Smooth muscle cell (in vitro differentiated cells): ENCODE data around the gene L3MBTL4. TPM values are rescaled to one million over a fixed set of nuclear protein-coding genes. Genes with fewer than 3 reads are reported as not detected.

Experiments
- DNase-seq: peaks from one replicate; lab custom pipeline; 2025; ENCODE audit not compliant: unreplicated experiment; lab: John Stamatoyannopoulos, UW
- H2AFZ ChIP-seq: fragments of 200-600 bp; sonication (generic); 2 replicates; pipeline ENCODE4 v1.6.0; 2016; ENCODE audit warnings: antibody characterized with exemption, low read depth, mild to moderate bottlenecking
- H3F3A ChIP-seq: fragments of 200-600 bp; sonication (generic); 2 replicates; pipeline ENCODE4 v1.6.0; 2017; ENCODE audit warnings: antibody characterized with exemption, low read depth
- H3K27ac ChIP-seq: fragments of 200-600 bp; sonication (generic); 2 replicates; pipeline ENCODE4 v1.5.1; 2016; ENCODE audit warnings: low read depth, mild to moderate bottlenecking
- H3K27me3 ChIP-seq: fragments of 200-600 bp; sonication (generic); 2 replicates; pipeline ENCODE4 v1.6.1; 2016; ENCODE audit warnings: low read depth, mild to moderate bottlenecking
- H3K36me3 ChIP-seq: fragments of 200-600 bp; sonication (generic); 2 replicates; pipeline ENCODE4 v1.5.1; 2016; ENCODE audit warnings: low read depth
- H3K4me1 ChIP-seq: fragments of 200-600 bp; sonication (generic); 2 replicates; pipeline ENCODE4 v1.5.1; 2016; ENCODE audit warnings: low read depth
- H3K4me2 ChIP-seq: fragments of 200-600 bp; sonication (generic); 2 replicates; pipeline ENCODE4 v1.6.0; 2016; ENCODE audit warnings: mild to moderate bottlenecking
- H3K4me3 ChIP-seq: fragments of 200-600 bp; sonication (generic); 2 replicates; pipeline ENCODE4 v1.5.1; 2016; ENCODE audit warnings: mild to moderate bottlenecking
- H3K79me2 ChIP-seq: fragments of 200-600 bp; sonication (generic); 2 replicates; pipeline ENCODE4 v1.6.0; 2016; ENCODE audit warnings: low read depth, mild to moderate bottlenecking
- H3K9ac ChIP-seq: fragments of 200-600 bp; sonication (generic); 2 replicates; pipeline ENCODE4 v1.6.0; 2016; ENCODE audit warnings: low read depth
- H3K9me3 ChIP-seq: fragments of 200-600 bp; sonication (generic); replicated peaks from 2 replicates; pipeline ENCODE4 v1.5.1; 2016; ENCODE audit warnings: low read depth
- H4K20me1 ChIP-seq: fragments of 200-600 bp; sonication (generic); 2 replicates; pipeline ENCODE4 v1.6.0; 2016; ENCODE audit warnings: low read depth
- WGBS: methylation state at CpG from one replicate; pipeline ENCODE4 v1.1.7; 2016; ENCODE audit warnings: low lambda C conversion rate; 5-methylcytosine and 5-hydroxymethylcytosine counted together
- polyA plus RNA-seq: library from polyadenylated mRNA; unstranded; fragments of >200 nt; fragmentation: Nextera tagmentation; extraction: Ambion mirVana; gene quantifications from 2 replicates; pipeline ENCODE4 v1.2.1, GENCODE V29; 2016
- total RNA-seq: library from RNA; depleted of rRNA; stranded (reverse); fragments of >200 nt; gene quantifications from 2 replicates; pipeline ENCODE4 v1.2.3, GENCODE V29; 2014
- TF ChIP-seq, protein P1 (sequence below): fragments of 200-600 bp; sonication (generic); IDR thresholded peaks from 2 replicates; pipeline ENCODE4 v1.5.1; 2017; ENCODE audit warnings: borderline replicate concordance, mild to moderate bottlenecking, antibody characterized with exemption; ENCODE audit not compliant: insufficient read depth, poor library complexity, severe bottlenecking

The L3MBTL4 gene
- total and polyA plus RNA-seq, 2 experiments from 2014 or later = 3.4 TPM; not detected in 1

- no peaks in the 10 kb centered on the region for H3K27me3 ChIP-seq
- TF ChIP-seq, protein P1, sequence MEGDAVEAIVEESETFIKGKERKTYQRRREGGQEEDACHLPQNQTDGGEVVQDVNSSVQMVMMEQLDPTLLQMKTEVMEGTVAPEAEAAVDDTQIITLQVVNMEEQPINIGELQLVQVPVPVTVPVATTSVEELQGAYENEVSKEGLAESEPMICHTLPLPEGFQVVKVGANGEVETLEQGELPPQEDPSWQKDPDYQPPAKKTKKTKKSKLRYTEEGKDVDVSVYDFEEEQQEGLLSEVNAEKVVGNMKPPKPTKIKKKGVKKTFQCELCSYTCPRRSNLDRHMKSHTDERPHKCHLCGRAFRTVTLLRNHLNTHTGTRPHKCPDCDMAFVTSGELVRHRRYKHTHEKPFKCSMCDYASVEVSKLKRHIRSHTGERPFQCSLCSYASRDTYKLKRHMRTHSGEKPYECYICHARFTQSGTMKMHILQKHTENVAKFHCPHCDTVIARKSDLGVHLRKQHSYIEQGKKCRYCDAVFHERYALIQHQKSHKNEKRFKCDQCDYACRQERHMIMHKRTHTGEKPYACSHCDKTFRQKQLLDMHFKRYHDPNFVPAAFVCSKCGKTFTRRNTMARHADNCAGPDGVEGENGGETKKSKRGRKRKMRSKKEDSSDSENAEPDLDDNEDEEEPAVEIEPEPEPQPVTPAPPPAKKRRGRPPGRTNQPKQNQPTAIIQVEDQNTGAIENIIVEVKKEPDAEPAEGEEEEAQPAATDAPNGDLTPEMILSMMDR = no peak
- H3K4me2 ChIP-seq = no peak overlapping the region
- no peaks in the 10 kb centered on the region for H3K36me3 ChIP-seq
- H4K20me1 ChIP-seq = no peaks in the 10 kb centered on the region
- H3K4me1 ChIP-seq = no peaks in the 10 kb centered on the region
- H3F3A ChIP-seq = no peaks in the 10 kb centered on the region
- no peak overlapping the region for H3K4me3 ChIP-seq
- H3K79me2 ChIP-seq = no peaks in the 10 kb centered on the region
- 96% methylated on average over 3 of the region's 3 CpGs for WGBS
- H2AFZ ChIP-seq = no peak overlapping the region
- H3K9me3 ChIP-seq = no peaks in the 10 kb centered on the region
- no peak overlapping the region for H3K27ac ChIP-seq
- H3K9ac ChIP-seq = no peak overlapping the region
- DNase-seq = no peak
These were observed 255.8 kb downstream of the L3MBTL4 start for GRCh38 chr18:6158958-6159357.

DNA sequence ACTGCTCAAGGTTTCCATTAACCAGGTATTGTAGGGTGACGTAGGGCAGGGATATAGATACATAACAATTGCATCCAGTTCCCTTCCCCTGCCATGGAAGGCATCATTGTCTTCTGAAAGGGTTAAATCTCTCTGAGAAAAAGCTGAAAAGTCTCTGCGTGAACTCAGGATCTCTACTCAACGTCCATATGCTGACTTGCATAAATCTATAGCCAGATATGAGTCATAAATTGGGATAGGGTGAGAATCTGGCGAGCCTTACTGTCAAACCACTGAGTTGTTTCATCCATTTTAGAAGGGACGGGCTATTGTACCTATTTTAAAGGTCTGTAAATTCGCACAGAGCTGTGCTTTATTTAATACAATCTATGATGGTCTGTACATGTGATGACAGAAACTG, 258.3 kb downstream of the L3MBTL4 start:
- Histone ChIP-seq H3K9ac (no peak overlapping the region), H4K20me1 (no peaks in the 10 kb centered on the region), H3K4me2 (no peak overlapping the region), H3F3A (no peaks in the 10 kb centered on the region), H3K27me3 (no peaks in the 10 kb centered on the region), H2AFZ (no peak overlapping the region), H3K79me2 (no peaks in the 10 kb centered on the region), H3K9me3 (no peaks in the 10 kb centered on the region), H3K4me3 (no peak overlapping the region), H3K4me1 (no peaks in the 10 kb centered on the region), H3K27ac (no peak overlapping the region), H3K36me3 (no peaks in the 10 kb centered on the region)
- WGBS = 75% methylated on average over 6 of the region's 6 CpGs
- TF ChIP-seq, protein P1 = no peak
- no peak for DNase-seq

DNA sequence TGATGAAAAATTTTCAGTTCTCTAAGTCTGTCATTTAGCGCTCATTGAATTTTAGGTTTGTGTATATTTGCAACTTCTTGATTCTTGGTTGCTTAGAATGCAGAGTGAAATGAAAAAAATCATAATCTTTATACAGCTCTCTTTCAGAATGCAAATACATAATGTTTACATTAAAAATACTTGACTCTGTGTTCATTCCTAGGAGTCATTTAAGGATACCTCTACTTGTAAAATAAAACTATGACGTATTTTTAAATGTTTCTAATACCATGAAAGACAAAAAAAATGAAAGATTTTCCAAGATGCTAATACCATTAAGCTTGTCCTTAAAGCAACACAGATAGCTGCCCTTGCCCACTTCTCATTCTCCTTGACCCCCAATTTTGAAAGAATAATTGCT, 259.0 kb downstream of the L3MBTL4 start:
- Histone ChIP-seq H3F3A (no peaks in the 10 kb centered on the region), H3K27ac (no peak overlapping the region), H4K20me1 (no peaks in the 10 kb centered on the region), H2AFZ (no peak overlapping the region), H3K79me2 (no peaks in the 10 kb centered on the region), H3K4me2 (no peak overlapping the region), H3K36me3 (no peaks in the 10 kb centered on the region), H3K9me3 (no peaks in the 10 kb centered on the region), H3K4me1 (no peaks in the 10 kb centered on the region), H3K9ac (no peak overlapping the region), H3K27me3 (no peaks in the 10 kb centered on the region), H3K4me3 (no peak overlapping the region)
- WGBS = 83% methylated on average over 2 of the region's 2 CpGs
- DNase-seq = no peak
- TF ChIP-seq, protein P1 = no peak

- Histone ChIP-seq H4K20me1 (no peaks in the 10 kb centered on the region), H3K4me3 (no peak overlapping the region), H3K36me3 (no peaks in the 10 kb centered on the region), H3K4me2 (no peak overlapping the region), H3K27ac (no peak overlapping the region), H3K79me2 (no peaks in the 10 kb centered on the region), H3F3A (no peaks in the 10 kb centered on the region), H3K9me3 (no peaks in the 10 kb centered on the region), H3K4me1 (no peaks in the 10 kb centered on the region), H3K27me3 (no peaks in the 10 kb centered on the region), H2AFZ (no peak overlapping the region), H3K9ac (no peak overlapping the region)
- 94% methylated on average over 3 of the region's 3 CpGs for WGBS
- TF ChIP-seq, protein P1 = no peak
- DNase-seq = no peak
These were observed 264.3 kb downstream of the L3MBTL4 start for GRCh38 chr18:6150430-6150829.
